ENCODE measurements around the gene TGIF1. TPM values are rescaled to one million over a fixed set of nuclear protein-coding genes. Genes with fewer than 3 reads are reported as not detected.

TGIF1 gene
- total RNA-seq, 2 experiments from 2014 or later = 40.9 to 69.0 TPM

DNA sequence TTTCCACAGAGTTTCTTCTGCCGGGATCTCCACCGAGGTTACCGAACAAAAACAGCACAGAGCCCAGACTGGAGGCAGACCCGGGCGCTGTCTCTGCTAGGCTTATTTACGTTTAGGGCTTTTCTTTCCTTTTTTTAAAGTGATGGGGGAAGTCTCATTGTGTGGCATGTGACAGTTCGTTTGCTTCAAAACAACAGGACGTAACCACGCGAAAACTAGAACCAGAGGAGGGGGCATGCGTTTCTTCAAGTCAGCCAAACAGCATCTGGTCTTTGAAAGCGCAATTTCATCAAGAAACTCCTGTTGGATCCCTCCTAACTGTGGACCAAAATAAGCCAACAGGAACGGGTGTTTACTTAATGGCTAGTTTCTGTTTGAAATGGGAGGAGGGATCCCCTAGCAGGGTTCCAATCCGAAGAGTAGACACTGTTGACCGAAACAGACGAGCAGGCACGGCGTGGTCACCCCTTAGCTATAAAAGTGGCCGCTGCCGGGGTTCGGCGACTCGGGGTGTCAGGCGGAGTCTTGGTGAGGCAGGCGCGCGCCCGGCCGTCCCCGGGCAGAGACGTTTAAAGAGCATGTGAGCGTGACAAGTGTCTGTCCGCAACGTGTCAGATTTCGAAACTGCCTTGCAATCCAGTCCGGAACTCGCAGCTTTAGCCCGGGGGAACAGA is 997 bp upstream of the TGIF1 start:
- Histone ChIP-seq H3K9me2 (ENCODE audit: insufficient read depth, low read length) (no peaks in the 10 kb centered on the region), H4K20me1 (ENCODE audit: insufficient read depth, low read length) (peaks cover 1% of the 10 kb centered on the region; the same call in 1 of the 2 replicates), H3K79me2 (ENCODE audit: insufficient read depth, low read depth, low read length) (peaks cover 37% of the 10 kb centered on the region), H3K4me2 (ENCODE audit: low read length) (peak overlapping the region; percentile 87), H3K4me3 (ENCODE audit: low read depth, low read length, poor library complexity, severe bottlenecking) (peak overlapping the region; percentile 88), H2AFZ (ENCODE audit: low read length) (peak overlapping the region; percentile 45; the same call in 1 of the 2 replicates), H3K4me1 (ENCODE audit: insufficient read depth, low read length, poor library complexity, severe bottlenecking) (peaks cover 30% of the 10 kb centered on the region), H3K9me3 (ENCODE audit: low read length) (no peaks in the 10 kb centered on the region), H3K36me3 (ENCODE audit: insufficient read depth, low read length) (peaks cover 4% of the 10 kb centered on the region; the same call in 1 of the 2 replicates), H3K27ac (ENCODE audit: low read depth, low read length, poor library complexity, severe bottlenecking) (peak overlapping the region; percentile 96)
- TF ChIP-seq, protein P1, sequence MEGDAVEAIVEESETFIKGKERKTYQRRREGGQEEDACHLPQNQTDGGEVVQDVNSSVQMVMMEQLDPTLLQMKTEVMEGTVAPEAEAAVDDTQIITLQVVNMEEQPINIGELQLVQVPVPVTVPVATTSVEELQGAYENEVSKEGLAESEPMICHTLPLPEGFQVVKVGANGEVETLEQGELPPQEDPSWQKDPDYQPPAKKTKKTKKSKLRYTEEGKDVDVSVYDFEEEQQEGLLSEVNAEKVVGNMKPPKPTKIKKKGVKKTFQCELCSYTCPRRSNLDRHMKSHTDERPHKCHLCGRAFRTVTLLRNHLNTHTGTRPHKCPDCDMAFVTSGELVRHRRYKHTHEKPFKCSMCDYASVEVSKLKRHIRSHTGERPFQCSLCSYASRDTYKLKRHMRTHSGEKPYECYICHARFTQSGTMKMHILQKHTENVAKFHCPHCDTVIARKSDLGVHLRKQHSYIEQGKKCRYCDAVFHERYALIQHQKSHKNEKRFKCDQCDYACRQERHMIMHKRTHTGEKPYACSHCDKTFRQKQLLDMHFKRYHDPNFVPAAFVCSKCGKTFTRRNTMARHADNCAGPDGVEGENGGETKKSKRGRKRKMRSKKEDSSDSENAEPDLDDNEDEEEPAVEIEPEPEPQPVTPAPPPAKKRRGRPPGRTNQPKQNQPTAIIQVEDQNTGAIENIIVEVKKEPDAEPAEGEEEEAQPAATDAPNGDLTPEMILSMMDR (conservative IDR thresholded peaks at IDR 0.05; ENCODE audit: low read length) = no peak
- TF ChIP-seq EZH2phosphoT487 (IDR thresholded peaks at IDR 0.05; ENCODE audit: borderline replicate concordance, low read depth, low read length) = no peak
- TSS peak; percentile 73 for BruUV-seq (replicated peaks)
- CTCF ChIA-PET (ENCODE audit: unreplicated experiment) = no interaction called here
- peak; percentile 93 for DNase-seq (ENCODE audit: low spot score)
- POLR2A ChIA-PET = interaction anchor here (0.6 to 3.0 kb wide), 11 partner anchors 39 to 968 kb away, joined by 3 to 17 read pairs (median 4); no protein-coding TSS in a partner anchor
- intact Hi-C loops (cut with micrococcal nuclease; ENCODE audit: unreplicated experiment) = loop anchor here (1.0 to 10.0 kb wide), 7 partner anchors 48 to 434 kb away; partner anchors contain the start of gene LPIN2

DNA sequence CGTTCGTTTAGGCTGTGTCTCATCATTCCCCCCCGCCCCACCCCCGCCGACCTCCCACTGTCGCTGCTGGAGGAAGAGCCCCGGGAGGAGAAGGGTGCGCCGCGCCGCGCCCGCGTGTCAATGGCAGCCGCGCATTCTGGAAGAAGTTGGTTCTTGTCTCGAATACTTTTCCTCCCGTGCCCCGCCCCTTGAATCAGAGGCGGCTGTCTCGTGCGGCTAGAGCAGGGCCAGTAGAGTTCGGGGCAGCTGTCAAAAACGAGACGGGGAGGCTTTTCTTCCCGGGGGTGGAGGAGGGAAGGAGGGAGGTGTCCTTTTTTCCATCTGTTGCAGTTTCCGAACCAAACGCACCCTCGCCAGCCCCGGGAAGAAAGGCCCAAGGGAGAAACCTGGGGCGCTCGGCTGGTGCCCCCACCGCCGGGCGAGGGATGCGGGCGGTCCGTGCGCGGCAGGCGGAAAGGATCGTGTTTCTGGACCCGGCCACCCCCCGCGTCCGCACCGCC is 410 bp upstream of the TGIF1 start:
- peaks cover 43% of the 10 kb centered on the region for H3K79me2 ChIP-seq (ENCODE audit: insufficient read depth, low read depth, low read length)
- intact Hi-C loops (cut with micrococcal nuclease; ENCODE audit: unreplicated experiment) = loop anchor here (1.0 to 10.0 kb wide), 5 partner anchors 153 to 435 kb away; partner anchors contain the start of gene LPIN2
- H2AFZ ChIP-seq (ENCODE audit: low read length) = no peak overlapping the region
- peak overlapping the region; percentile 84 for H3K4me2 ChIP-seq (ENCODE audit: low read length)
- H3K4me3 ChIP-seq (ENCODE audit: low read depth, low read length, poor library complexity, severe bottlenecking) = peak overlapping the region; percentile 88
- H3K4me1 ChIP-seq (ENCODE audit: insufficient read depth, low read length, poor library complexity, severe bottlenecking) = peaks cover 33% of the 10 kb centered on the region
- no TSS peak for BruUV-seq (replicated peaks)
- peak overlapping the region; percentile 96 for H3K27ac ChIP-seq (ENCODE audit: low read depth, low read length, poor library complexity, severe bottlenecking)
- POLR2A ChIA-PET = interaction anchor here (0.6 to 3.0 kb wide), 7 partner anchors 39 to 152 kb away, joined by 3 to 17 read pairs (median 4); no protein-coding TSS in a partner anchor
- no peaks in the 10 kb centered on the region for H3K9me3 ChIP-seq (ENCODE audit: low read length)
- TF ChIP-seq, protein P1 (conservative IDR thresholded peaks at IDR 0.05; ENCODE audit: low read length) = no peak
- no peak for TF ChIP-seq EZH2phosphoT487 (IDR thresholded peaks at IDR 0.05; ENCODE audit: borderline replicate concordance, low read depth, low read length)
- peaks cover 4% of the 10 kb centered on the region; the same call in 1 of the 2 replicates for H3K36me3 ChIP-seq (ENCODE audit: insufficient read depth, low read length)
- no peak for DNase-seq (ENCODE audit: low spot score)
- H4K20me1 ChIP-seq (ENCODE audit: insufficient read depth, low read length) = peaks cover 4% of the 10 kb centered on the region; the same call in 1 of the 2 replicates
- CTCF ChIA-PET (ENCODE audit: unreplicated experiment) = no interaction called here
- no peaks in the 10 kb centered on the region for H3K9me2 ChIP-seq (ENCODE audit: insufficient read depth, low read length)
